HG02884 (cell line): ENCODE results near the gene FIS1.

ENCODE experiments used
- ATAC-seq: cut with Tn5 transposase; IDR thresholded peaks from one replicate; pipeline ENCODE4 v1.9.1; 2021; ENCODE audit warnings: mild to moderate bottlenecking, moderate library complexity; ENCODE audit not compliant: unreplicated experiment

FIS1 gene

DNA sequence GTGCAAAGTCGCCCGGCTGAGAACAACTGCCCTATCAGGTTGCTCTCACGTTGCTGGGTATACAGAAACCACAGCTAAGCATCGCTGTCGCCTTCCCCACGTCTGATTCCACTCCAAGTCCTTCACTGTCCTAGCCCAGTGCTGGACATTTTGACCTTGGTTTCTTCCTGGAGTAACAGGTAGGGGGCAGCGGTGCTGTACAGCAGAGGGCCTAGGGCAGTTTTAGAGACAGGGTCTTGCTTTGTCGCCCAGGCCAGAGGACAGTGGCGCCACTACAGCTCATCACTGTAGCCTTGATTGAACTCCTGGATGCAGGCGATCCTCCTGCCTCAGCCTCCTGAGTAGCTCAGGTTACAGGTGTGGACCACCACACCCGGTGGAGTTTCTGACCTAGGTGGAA lies 9.8 kb downstream of the FIS1 start:
- ATAC-seq, result no peak

DNA sequence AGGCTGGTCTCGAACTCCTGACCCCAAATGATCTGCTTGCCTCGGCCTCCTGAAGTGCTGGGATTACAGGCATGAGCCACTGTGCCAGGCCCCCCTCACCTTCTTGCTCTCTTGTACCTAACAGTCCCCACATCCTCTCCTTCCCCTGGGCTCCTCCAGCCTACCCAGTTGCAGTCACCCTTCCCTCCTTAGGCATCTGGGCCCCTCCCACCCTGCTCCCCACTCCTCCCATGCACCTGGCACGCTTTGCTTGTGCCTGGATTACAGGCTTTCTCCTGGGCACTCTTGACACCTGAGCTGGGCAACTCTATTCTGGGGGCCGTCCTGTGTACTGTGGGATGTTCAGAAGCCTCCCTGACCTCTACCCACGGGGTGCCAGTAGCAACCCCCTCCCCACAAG lies 10.2 kb downstream of the FIS1 start:
- no peak for ATAC-seq

DNA sequence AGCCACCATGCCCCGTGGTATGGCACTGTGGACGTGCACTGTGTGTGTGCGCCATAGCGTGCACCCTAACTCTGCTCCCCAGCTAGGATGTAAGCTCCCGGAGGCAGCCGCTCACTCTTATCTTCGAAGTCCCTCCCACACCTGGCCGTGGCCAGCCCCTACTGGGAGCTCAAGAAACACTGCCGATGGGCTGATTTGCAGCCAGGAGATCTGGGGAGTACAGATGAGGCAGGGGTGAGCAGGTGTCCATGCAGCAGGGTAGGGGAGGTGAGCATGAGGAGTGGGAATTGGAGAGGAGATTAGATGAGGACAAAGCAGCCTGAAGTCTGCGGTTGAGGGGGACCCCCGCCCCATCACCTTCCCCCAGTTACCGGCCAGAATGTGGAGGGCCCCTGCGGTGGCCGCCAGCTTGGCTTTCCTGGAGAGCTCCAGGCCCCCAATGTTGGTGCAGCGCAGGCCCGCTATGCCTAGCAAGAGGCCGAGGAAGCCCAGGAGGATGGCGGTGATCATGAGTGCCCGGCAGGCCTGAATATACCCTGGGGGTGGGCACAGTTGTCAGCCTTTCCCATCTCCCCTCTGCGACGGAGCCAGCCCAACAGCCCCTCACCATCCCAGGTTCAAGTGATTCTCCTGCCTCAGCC lies 10.9 kb downstream of the FIS1 start:
- no peak for ATAC-seq

- ATAC-seq, result no peak
Measured at GRCh38 chr7:101232141-101232850, 12.6 kb downstream of the FIS1 start.

DNA sequence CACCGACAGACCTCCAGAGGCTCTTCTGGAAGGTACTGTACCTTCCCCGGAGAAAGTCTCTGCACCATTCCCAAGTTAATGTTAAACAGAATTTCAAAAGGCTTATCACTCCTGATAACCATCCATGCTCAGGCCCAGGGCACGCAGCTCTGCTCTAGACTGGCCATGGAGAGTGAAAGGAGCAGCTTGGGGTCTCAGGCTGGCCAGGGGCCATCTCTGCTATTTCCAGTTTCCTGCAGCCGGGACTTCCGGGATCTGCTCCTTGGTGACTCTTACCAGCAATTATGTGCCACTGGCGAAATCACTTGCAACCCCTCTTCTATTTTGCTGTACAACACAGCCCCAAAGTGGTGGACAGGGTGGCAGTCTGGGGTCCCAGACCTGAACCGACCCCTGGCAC lies 13.2 kb downstream of the FIS1 start:
- ATAC-seq, result no peak

DNA sequence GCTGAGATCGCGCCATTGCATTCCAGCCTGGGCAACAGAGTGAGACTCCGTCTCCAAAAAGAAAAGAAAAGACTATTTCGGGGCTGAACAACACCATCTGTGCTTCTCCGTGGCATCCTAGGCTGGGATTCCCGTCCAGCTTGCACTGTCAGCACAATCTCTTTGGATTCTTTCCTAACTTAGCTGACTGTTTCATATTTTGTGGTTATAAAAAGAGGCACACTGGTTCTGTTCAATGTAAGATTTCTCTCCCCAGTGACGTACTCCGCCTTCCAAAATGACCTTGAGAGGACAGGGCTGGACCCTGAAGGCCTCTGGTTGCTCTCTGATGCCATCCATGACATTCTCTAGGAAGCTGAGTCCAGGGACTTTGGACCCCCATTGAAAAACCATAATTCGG lies 18.2 kb downstream of the FIS1 start:
- ATAC-seq, result no peak

DNA sequence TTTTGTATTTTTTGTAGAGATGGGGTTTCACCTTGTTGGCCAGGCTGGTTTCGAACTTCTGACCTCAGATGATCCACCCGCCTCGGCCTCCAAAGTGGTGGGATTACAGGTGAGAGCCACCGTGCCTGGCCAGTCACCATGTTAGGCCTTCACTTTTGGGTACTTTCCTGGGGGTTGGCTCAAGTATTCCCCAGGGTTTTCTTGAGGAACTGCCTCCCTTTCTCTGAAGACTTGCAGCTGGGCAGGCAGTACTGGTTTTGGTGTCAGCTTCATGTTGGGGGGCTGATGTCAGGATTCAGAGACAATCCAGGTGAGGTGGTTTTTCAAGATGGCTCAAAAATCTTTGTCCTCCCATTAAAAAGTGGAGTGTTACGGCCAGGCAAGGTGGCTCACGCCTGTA lies 19.2 kb downstream of the FIS1 start:
- no peak for ATAC-seq

GRCh38 chr7:101223528-101223927 lies 21.4 kb downstream of the FIS1 start:
- no peak for ATAC-seq

DNA sequence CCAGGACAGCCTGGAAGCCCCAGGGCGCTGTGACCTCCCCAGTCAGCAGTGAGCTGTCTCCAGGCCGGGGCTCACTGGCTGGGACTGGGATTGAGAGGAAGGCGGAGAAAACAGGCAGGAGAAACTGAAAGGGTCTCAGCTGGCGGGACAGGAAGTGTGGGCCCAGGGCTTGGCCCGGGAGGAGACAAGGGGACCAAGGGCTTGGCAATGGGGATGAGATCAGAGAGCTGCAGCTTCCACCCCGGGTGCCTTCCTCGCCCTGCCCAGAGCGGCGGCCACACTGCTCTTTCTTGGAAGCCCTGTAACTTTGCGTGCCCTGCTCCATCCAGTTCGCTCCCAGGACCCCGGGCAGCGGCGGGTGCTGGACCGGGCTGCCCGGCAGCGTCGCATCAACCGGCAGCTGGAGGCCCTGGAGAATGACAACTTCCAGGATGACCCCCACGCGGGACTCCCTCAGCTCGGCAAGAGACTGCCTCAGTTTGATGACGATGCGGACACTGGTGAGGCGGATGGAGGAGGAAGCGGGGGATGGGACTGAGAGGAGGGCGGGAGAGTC lies 22.5 kb downstream of the FIS1 start:
- ATAC-seq, result no peak

DNA sequence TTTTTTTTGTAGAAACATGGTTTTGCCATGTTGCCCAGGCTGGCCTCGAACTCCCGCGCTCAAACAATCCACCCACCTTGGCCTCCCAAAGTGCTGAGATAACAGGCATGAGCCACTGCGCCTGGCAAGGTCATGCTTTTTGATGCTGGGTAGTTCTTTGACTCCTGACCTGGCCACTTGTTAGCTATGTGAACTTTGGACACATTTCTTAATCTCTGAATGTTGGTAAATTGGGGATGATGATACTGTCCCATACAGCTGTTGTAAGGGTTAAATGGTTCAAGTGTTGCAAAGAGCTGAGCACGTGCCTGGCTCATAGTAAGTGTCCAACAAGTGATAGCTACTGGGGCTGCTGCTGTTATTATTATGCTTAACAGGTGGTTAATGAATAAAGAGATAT lies 24.6 kb downstream of the FIS1 start:
- ATAC-seq, result no peak

- ATAC-seq, result no peak
Measured at GRCh38 chr7:101218236-101219125, 26.4 kb downstream of the FIS1 start.

DNA sequence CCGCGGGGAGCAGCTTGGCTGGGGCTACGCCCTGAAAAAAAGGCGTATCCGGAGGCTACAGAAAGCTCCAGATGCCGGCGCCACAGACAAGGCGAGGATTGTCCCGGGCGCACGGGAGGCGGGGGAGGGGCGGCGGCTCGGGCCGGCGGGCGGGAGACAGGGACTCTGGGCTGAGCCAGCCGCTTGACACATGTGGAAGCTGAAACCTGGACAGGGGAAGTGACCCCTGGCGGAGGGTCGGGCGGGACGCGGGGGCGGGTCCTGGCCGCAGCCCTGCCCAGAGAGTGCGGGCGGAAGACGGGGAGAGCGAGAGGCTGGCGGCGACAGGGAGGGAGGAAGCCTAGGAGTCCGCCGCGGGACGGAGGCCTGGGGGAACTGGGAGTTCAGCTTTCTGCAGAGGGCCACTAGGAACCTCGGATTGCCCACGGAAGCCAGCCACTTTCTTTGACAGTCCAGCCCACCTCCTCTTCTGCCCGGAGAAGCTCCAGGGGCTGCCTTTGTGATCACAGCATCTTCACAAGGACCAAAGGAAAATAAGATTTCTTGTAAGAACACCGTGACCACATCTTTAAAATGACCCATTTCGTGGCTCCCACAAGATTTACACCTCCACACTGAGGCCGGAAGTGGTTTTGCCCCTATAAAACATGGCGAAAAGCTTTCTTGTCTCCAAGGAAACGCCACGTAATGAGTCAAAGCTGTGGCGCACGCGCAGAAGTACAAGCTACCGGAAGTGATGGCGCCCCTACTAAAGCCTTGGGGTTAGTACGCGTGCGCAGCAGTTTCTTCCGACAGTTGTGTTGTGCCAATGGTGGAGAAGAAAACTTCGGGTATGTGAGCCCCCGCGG lies 27.3 kb downstream of the FIS1 start, which contains the start of the genes PLOD3 and ZNHIT1:
PLOD3 (minus strand) TSS at position 194 of the 848 bp plus-strand sequence. CDS start 307 bp downstream, outside the sequence.
ZNHIT1 (plus strand) TSS at position 778 of the 848 bp plus-strand sequence; CDS start at position 809, 31 bp downstream.
- peak; percentile 68 for ATAC-seq

GRCh38 chr7:101216860-101217387 lies 28.0 kb downstream of the FIS1 start:
- peak; percentile 10 for ATAC-seq

- ATAC-seq, result no peak
Measured at GRCh38 chr7:101216001-101216859, 28.7 kb downstream of the FIS1 start.

DNA sequence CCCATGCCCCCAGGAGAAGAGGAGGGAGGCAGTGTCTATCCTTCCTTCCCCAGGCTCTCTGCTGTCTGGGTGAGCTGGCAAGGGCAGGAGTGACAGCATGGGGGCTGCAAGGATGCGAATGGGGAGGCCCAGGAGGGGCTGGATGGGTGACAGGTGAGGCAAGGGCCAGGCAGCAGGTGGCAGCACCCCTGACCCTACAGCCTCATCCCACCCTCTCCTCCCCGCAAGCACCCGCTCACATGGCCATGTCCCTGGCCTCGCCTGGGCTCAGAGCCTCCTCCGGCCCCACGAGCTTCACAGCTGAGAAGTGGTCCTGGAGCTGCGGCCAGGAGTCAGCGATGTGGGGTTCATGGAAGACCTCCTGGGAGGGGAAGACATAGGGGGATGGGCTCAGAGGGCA lies 32.9 kb downstream of the FIS1 start:
- no peak for ATAC-seq

- no peak for ATAC-seq
Measured at GRCh38 chr7:101211501-101211900, 33.4 kb downstream of the FIS1 start.

GRCh38 chr7:101210143-101210542 lies 34.7 kb downstream of the FIS1 start:
- ATAC-seq, result no peak

DNA sequence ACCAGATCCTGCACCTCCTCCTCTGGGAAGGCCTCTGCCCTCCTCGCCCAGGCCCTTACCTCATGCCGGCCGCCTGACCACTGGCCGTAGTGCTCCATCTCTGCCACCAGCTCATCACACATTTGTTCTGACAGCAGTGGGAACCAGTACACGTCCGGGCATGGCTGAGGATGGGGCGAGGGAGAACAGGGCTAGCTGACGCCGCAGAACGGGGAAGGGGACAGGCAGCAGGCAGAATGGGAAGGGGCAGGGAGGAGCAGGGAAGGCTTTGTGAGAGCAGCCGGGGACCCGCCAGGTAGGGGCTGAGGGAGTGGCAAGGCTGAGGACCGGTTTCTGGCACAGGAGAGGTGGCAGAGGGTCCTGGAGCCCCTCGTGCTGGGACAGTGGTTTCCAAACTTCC lies 36.1 kb downstream of the FIS1 start:
- no peak for ATAC-seq

DNA sequence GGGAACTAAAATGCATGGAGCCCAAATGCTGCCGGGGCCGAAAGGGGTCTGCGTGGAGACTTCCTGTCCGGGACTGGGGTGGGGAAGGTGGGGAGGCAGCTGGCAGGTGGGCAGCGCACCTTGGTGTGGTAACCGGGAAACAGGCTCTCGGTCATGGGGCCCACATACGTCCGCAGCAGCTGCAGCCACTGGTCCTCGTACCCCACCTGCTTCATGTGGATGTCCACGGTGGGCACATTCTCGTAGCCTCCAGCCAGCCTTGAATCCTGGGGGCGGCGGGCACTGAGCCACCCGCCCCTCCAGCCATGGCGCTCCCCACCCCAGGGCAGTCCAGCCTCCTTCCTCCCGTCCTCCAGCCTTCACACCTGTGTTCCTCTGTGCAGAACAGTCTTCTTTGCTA lies 37.4 kb downstream of the FIS1 start:
- ATAC-seq, result no peak
